ENCODE measurements around the gene CCDC188.

Gene CCDC188

DNA sequence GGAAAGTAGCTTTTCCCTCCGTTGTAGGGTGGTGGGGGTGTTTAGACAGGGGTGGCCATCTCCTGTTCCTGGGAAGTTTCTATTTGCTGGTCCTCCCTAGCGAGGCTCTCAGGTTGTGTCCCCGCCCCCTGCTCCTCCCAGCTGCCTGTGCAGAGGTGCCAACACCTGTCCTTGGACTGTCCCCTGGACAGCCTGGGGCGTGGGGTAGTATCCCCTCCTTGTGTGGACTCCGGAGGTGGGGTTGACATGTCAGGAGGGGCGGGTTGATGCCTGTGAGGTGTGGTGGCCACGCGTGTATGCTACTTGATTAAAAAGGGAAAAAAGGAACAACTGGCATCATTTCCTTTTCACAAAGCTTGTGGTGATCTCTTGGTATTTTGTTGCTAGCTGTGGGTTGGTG is 49.2 kb downstream of the CCDC188 start:
- no peak for DNase-seq

DNA sequence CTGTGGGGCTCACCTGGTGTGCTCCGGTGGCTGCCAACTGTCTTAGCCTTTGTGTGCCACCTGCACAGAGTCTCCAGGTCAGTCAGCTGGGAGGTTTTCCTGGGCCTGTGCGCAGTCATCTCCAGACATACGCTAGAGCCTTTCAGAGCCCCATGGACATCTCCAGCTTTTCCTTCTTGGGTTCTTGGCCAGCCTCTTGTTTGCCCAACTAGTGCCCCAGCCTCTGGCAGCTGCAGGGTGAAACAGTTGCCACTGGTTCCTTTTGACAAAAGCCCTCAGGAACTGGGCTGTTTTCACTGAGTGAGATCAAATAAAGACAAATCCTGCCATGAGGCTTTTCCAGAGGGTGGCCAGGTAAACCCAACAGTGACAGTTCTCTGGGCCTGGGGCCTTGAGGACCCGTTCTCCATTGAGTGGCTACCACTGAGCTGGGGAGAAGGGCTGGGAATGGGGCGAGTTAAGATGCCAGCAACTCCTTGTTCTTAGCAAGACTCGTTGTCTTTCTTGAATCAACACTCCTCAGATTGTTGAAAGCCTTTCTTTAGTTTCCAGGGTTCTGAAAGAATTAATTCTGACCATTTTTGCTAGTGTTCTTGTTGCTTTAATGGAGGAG is 51.6 kb downstream of the CCDC188 start:
- no peak for DNase-seq
